ENCODE results near the gene CHRNB4. TPM values are rescaled to one million over a fixed set of nuclear protein-coding genes. Genes with fewer than 3 reads are reported as not detected.
"Not testable (repeated sequence)": the region's sequence is repeated elsewhere in the genome, so short reads cannot be mapped to it uniquely, and the experiment has no call there.

The CHRNB4 gene, protein sequence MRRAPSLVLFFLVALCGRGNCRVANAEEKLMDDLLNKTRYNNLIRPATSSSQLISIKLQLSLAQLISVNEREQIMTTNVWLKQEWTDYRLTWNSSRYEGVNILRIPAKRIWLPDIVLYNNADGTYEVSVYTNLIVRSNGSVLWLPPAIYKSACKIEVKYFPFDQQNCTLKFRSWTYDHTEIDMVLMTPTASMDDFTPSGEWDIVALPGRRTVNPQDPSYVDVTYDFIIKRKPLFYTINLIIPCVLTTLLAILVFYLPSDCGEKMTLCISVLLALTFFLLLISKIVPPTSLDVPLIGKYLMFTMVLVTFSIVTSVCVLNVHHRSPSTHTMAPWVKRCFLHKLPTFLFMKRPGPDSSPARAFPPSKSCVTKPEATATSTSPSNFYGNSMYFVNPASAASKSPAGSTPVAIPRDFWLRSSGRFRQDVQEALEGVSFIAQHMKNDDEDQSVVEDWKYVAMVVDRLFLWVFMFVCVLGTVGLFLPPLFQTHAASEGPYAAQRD
- total RNA-seq (2014; rRNA removed; shearing (Covaris generic)) = not detected in 2 replicates

DNA sequence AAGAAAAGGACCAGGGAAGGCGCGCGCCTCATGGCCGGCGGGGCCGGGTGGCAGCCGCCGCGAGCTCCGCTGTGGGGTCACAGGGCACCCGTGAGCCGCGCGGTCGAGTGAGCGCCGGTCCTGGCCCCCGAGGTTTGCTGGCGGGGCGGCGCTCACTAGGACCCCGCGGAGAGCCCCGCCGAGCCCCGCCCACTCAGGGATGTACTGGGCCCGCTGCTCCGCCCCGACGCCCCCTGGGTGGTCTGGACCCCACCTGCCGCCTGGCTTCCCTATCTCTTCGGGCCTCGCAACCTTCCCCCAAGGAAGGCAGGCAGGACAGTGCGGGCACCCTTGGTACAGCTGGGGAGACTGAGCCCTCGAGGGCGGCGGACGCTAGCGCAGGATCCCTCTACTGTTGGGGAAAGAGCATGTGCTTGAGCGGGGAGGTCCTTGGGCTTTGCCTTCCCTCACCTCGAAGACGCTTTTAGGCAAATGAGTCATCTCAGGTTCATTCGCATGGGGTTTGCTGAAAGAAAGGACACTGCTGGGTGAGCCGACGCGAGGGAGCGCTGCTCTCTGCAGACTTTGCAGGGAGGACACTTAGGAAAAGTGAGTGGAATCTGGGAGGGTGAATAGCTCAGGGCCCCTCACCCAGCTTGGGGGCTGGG lies at the start of gene CHRNB4:
TSS of gene CHRNB4 (minus strand) at position 109 of the 647 bp plus-strand sequence. CDS start at position 32, 77 bp downstream.
- no peak for DNase-seq (ENCODE audit: low spot score)

DNA sequence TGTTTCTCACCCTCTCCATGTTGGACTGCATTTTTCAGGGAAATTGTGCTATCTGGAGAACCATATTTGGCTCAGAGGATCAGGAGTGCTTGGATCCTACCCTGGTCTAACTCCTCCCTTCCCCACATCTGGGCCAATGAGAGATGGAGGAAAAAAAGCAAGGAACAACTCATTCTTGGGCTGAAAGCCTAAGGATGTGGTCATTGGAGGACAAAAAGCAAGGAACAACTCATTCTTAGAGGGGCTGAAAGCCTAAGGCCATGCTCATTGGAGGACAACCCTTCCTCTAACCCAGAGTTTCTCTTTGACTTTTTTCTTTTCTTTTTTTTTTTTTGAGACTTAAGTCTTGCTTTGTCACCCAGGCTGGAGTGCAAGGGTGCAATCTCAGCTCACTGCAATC lies 48.6 kb upstream of the CHRNB4 start:
- DNase-seq (ENCODE audit: low spot score) = no peak

DNA sequence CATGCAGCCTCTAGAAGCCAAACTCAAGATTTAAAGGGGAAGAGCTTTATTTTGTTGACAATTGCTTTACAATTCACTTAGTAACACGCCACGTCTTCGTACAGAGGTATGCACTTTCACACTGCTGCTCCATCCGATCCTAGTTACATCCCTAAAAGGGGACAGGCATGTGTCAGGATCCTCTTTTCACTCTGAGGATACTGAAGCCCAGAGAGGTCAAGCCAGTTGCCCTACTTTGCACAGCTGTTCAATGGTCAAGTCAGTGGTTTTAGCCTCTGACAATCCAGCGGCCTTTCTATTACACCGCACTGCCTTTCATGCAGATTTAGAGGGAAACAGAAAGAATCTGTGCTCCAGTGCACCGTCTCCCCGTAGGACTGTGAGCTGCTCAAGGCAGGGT lies 44.9 kb upstream of the CHRNB4 start:
- DNase-seq (ENCODE audit: low spot score) = no peak

DNA sequence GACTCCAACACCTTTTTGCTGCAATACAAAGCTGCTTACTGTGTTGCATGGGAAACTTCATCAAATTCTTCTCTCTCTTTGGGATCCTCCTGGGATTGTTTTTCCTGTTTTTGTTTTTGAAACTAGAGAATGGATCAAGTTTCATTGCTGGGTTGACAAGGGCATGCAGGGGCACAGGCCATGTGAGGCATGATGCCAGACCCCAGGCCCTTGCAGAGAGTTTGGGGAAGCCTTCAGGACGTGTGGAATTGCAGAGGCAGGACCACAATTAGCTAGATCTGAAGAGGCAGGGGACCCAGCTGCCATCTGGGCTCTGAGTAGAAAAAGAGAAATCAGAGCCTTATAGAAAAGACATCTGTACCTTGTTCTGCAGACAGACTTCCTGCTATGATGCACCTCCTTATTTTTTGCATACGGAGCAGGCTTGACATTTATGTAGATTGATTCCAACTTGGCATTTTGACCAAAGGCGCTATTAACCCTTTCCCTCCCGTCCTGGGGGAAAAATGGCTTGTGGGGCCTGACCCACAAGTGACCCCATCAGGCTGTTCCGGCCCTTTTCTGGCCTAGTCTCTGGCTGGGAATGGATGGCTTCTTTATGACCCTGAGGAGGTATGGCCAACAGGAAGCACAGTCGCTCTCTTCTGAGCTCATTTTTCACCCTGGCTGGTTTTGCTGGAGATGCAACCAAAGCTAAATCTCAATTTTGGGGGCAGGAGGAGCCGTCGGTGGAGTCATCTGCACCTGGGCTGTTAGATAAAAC lies 44.3 kb upstream of the CHRNB4 start:
- no peak for DNase-seq (ENCODE audit: low spot score)

- DNase-seq (ENCODE audit: low spot score) = no peak
Measured at GRCh38 chr15:78684657-78685056, 43.6 kb upstream of the CHRNB4 start.

DNA sequence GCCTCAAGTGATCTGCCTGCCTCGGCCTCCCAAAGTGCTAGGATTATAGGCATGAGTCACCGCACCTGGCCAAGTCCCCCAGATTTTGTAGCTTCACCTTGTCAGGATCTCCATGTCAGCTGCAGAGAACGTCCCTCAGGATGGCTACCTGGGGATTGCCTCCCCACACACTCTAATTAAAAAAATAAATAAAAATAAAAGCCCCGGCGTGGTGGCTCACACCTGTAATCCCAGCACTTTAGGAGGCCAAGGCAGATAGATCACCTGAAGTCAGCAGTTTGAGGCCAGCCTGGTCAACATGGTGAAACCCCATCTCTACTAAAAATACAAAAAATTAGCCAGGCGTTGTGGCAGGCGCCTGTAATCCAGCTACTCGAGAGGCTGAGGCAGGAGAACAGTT lies 42.6 kb upstream of the CHRNB4 start:
- DNase-seq (ENCODE audit: low spot score) = not testable (repeated sequence)

DNA sequence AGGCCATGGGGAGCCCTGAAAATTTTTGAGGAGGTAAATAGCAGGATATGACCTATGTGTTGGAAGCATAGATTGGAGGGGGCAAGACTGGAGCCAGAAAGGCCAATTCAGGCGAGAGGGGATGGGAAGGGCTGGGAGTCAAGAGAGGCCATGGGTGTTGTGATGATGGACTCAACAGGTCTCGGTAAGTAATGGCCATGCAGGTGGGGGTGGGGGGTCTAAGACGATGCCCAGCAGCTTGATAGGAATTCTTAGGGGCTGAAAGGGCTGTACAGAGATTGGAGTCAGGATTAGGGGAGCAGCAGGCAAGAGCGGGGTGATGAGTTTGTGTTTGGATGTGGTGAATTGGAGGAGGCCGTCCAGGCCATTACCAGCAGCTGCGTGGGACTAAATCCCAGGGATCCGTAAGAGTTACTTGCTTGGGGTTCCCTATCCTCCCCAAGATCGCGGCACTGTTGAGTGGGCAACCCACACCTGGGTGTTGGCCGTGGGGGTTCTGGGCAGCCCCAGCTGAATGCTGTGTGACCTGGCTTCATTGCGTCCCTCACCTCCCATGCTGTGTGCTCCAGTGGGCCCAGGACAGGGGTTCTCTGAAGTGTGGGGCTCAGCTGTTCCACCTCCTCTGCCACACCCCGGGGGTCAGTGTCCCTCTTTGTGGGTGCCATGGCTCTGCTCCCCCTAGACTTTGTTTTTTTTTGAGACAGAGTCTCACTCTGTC lies 41.8 kb upstream of the CHRNB4 start:
- DNase-seq (ENCODE audit: low spot score) = no peak

GRCh38 chr15:78682004-78682651 lies 41.1 kb upstream of the CHRNB4 start:
- DNase-seq (ENCODE audit: low spot score) = no peak

- no peak for DNase-seq (ENCODE audit: low spot score)
Measured at GRCh38 chr15:78681281-78682003, 40.4 kb upstream of the CHRNB4 start.

GRCh38 chr15:78680431-78681075 lies 39.5 kb upstream of the CHRNB4 start:
- no peak for DNase-seq (ENCODE audit: low spot score)

GRCh38 chr15:78679089-78679511 lies 38.1 kb upstream of the CHRNB4 start:
- no peak for DNase-seq (ENCODE audit: low spot score)

- DNase-seq (ENCODE audit: low spot score) = no peak
Measured at GRCh38 chr15:78676424-78677110, 35.6 kb upstream of the CHRNB4 start.

DNA sequence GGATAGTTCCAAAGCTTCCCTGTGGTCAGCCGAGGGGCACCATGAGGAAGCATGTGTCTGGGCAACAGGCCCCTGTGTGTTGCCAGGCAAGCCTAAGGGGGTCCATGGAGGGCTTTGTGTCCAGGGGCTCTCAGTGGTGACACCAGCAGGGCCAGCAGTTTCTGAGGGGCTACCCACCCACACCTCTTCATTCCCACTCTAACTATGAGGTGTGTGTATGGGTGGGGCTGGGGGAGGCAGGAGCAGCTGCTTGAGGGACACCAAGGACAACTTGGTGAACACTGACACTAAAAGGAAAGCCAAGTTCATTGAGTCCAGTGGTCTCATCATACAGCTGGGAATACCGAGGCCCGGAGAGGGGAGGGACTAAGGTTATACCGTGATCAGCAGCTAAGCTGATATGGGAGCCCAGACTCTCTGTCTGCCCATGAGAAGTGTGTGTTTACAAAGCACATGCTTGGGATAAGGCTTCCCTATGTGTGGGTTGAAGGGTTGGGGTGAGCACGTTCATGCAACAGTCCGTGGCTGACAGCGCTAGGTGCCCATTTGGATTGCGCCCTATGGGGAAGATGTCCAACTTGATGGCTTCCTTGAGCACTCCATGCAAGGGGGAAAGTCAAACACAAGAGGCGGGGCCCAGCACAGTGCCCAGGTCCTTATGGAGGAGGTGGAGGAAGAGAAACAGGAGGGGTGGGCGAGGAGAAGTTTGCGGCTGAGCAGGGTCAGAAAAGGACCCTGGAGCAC lies 34.8 kb upstream of the CHRNB4 start:
- no peak for DNase-seq (ENCODE audit: low spot score)

DNA sequence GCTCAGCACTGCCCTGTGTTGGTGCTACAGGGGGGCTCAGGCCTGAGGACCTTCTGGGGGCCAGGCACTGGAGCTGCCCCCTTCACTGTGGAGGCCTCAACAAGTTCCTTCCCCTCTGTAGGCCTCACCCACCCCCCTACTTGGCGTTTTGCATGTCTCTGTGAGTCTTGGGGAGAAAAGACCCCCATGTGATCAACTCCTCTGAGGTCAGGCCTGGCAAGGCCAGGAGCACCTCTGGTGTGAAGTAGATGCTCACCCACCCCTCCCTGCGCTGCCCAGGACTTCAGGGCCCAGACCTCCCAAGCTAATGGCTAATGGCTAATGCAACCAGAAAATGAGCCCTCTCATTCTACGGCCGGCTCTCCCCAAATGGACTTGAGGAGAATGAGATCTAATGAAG lies 34.2 kb upstream of the CHRNB4 start:
- no peak for DNase-seq (ENCODE audit: low spot score)

DNA sequence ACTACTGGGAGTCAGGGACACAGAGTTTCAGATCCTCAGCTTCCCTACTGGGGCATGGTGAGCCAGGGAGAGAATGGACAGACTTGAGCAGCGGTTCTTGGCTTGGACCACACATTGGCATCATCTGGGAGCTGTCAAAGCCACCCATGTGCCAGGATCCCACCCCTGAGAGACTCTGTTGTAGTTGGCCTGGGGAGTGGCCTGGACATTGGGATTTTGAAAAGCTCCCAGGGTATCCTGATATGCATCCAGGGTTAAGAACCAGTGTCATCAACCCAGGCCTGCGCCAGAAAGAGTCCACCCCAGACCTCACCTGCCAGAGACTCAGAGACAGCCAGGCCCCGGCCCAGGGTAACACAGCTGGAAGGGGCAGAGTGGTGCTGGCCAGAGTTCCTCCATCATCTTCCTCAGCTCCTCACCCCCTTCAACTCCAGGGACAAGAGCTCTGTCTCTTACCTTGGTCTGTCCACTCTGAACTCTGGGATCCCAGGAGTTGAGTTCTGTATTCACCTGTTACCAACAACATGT lies 33.0 kb upstream of the CHRNB4 start:
- DNase-seq (ENCODE audit: low spot score) = no peak

GRCh38 chr15:78673476-78673875 lies 32.5 kb upstream of the CHRNB4 start:
- DNase-seq (ENCODE audit: low spot score) = no peak

DNA sequence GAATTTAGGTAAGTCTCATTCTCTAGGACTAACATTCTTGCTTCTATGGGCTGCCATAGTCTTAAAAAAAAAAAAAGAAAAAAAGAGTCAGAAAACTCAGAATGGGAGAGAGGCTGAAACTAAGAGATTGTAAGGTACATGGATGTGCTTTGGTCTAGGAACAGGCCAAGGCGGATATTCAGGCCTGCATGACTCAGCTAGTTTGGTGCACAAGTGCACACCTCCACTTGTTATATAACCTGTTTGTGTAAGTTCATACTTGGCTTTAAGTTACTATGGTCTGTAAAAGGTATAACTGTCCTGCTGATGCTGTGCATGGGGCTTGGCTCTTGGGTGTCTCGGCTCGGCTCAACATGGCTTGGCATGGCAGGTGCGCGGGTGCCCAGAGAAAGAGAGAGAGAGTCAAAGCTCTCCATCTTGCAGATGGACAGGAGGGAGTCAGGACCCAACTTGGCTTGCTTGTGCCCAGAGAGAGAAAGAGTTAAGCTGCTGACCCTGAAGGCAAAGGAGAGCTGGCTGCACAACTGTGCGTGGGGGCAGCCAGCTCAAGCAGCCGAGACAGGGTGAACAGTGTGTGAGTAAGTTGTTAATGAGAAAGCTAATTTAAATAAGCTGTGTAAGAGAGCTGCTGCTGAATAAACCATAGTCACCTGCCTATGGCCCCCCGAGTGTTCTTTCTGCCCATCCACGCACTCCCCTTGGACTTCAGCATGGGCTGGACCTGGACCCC lies 31.4 kb upstream of the CHRNB4 start:
- DNase-seq (ENCODE audit: low spot score) = no peak
